GM12878 (cell line): Measurements from ENCODE around the gene SRRM3. TPM values are rescaled to one million over a fixed set of nuclear protein-coding genes. Genes with fewer than 3 reads are reported as not detected.

Source experiments
- ATAC-seq: fragments of 200-7000 bp; cut with Tn5 transposase; 3 replicates; pipeline ENCODE4 v1.9.1; 2020; ENCODE audit warnings: mild to moderate bottlenecking, moderate library complexity
- BruUV-seq: library from RNA; stranded (reverse); fragments of 400-500 nt; replicated peaks from 2 replicates; lab custom pipeline; 2021; lab: Mats Ljungman, UMichigan
- CTCF ChIA-PET: fragments of 300-600 bp; sonication (Branson Sonifier 250); formaldehyde crosslinking; extraction: SDS; loops from one replicate; lab custom pipeline; 2021; ENCODE audit warnings: inconsistent platforms; lab: Yijun Ruan, JAX
- POLR2A ChIA-PET: fragments of 350-600 bp; formaldehyde crosslinking; extraction: SDS; loops from one replicate; lab custom pipeline; 2021; ENCODE audit warnings: inconsistent platforms; lab: Charles Lee
- RAD21 ChIA-PET: fragments of 300-600 bp; sonication (Branson Sonifier 250); formaldehyde crosslinking; loops from one replicate; lab custom pipeline; 2023; ENCODE audit warnings: antibody characterized with exemption; ENCODE audit not compliant: unreplicated experiment; lab: Charles Lee
- SMC1A ChIA-PET: fragments of 300-600 bp; sonication (Branson Sonifier 250); formaldehyde crosslinking; loops from one replicate; lab custom pipeline; 2023; ENCODE audit not compliant: unreplicated experiment, uncharacterized antibody; lab: Charles Lee
- DNase-seq: peaks from one replicate; pipeline ENCODE4 v3.0.0-alpha.2; 2011; ENCODE audit warnings: low read depth, low spot score
- FAIRE-seq: peaks from 3 replicates; lab custom pipeline; 2011; peaks lifted over from hg19 to GRCh38; lab: Jason Lieb, UNC
- H2AFZ ChIP-seq: 2 replicates; pipeline ENCODE4 v1.6.0; 2011; ENCODE audit warnings: low read depth, low read length, control low read depth; ENCODE audit not compliant: control insufficient read depth
- H3K27ac ChIP-seq: 2 replicates; pipeline ENCODE4 v1.5.1; 2011; ENCODE audit warnings: control low read depth; ENCODE audit not compliant: control insufficient read depth, insufficient read depth
- H3K27me3 ChIP-seq, 2 experiments: replicated peaks in 1 of 2; 2 replicates each; pipeline versions ENCODE4 v1.6.0 to v1.6.1; 2011; ENCODE audit warnings: low read length in 1 of 2; ENCODE audit not compliant: control insufficient read depth in 2 of 2, insufficient read depth in 2 of 2
- H3K36me3 ChIP-seq, 2 experiments: 2 replicates each; pipeline ENCODE4 v1.5.1; 2011; ENCODE audit warnings: low read length in 1 of 2; ENCODE audit not compliant: control insufficient read depth in 2 of 2, insufficient read depth in 2 of 2
- H3K4me1 ChIP-seq: 2 replicates; pipeline ENCODE4 v1.6.1; 2011; ENCODE audit warnings: mild to moderate bottlenecking, low read length, moderate library complexity, mixed read lengths; ENCODE audit not compliant: control insufficient read depth, insufficient read depth
- H3K4me2 ChIP-seq: 2 replicates; pipeline ENCODE4 v1.6.0; 2011; ENCODE audit warnings: control low read depth; ENCODE audit not compliant: control insufficient read depth, insufficient read depth
- H3K4me3 ChIP-seq: fragments of 200-600 bp; sonication (generic); 2 replicates; pipeline ENCODE4 v1.5.1; 2016
- H3K79me2 ChIP-seq: 2 replicates; pipeline ENCODE4 v1.6.0; 2011; ENCODE audit warnings: low read length; ENCODE audit not compliant: control insufficient read depth, insufficient read depth
- H3K9ac ChIP-seq: 2 replicates; pipeline ENCODE4 v1.8.0; 2011; ENCODE audit warnings: low read length, control low read depth, mixed read lengths; ENCODE audit not compliant: control insufficient read depth, insufficient read depth
- H3K9me3 ChIP-seq: replicated peaks from 3 replicates; pipeline ENCODE4 v1.5.1; 2011; ENCODE audit warnings: mild to moderate bottlenecking, low read length; ENCODE audit not compliant: control insufficient read depth, insufficient read depth
- H4K20me1 ChIP-seq: 2 replicates; pipeline ENCODE4 v1.6.0; 2011; ENCODE audit not compliant: control insufficient read depth, insufficient read depth
- CBX5 ChIP-seq: sonication (generic); IDR thresholded peaks from 2 replicates; pipeline ENCODE4 v1.6.1; 2016; ENCODE audit warnings: low read depth, moderate library complexity, mild to moderate bottlenecking, inconsistent platforms
- FOXK2 ChIP-seq: fragments of 450-650 bp; IDR thresholded peaks from 2 replicates; pipeline ENCODE4 v1.6.1; 2017; ENCODE audit warnings: mild to moderate bottlenecking, moderate library complexity
- FOXM1 ChIP-seq: IDR thresholded peaks from 2 replicates; pipeline ENCODE4 v1.6.1; 2012; ENCODE audit warnings: low read depth, mild to moderate bottlenecking, inconsistent platforms, low read length, moderate library complexity
- HDAC2 ChIP-seq: fragments of 200-600 bp; sonication (generic); IDR thresholded peaks from 2 replicates; pipeline ENCODE4 v1.6.1; 2017
- NKRF ChIP-seq: fragments of 450-650 bp; conservative IDR thresholded peaks from 2 replicates; pipeline ENCODE4 v1.6.1; 2017; ENCODE audit warnings: mild to moderate bottlenecking, moderate library complexity
- NRF1 ChIP-seq: conservative IDR thresholded peaks from 2 replicates; pipeline ENCODE4 v1.6.1; 2011; ENCODE audit warnings: mild to moderate bottlenecking, low read depth, low read length, improper control_type of control experiment
- PKNOX1 ChIP-seq: fragments of 450-650 bp; IDR thresholded peaks from 2 replicates; pipeline ENCODE4 v1.6.1; 2016; ENCODE audit warnings: mild to moderate bottlenecking
- RAD51 ChIP-seq: fragments of 450-650 bp; IDR thresholded peaks from 2 replicates; pipeline ENCODE4 v1.6.1; 2016; ENCODE audit warnings: moderate library complexity, mild to moderate bottlenecking, inconsistent platforms
- RFX5 ChIP-seq: IDR thresholded peaks from 2 replicates; pipeline ENCODE4 v1.6.1; 2011; ENCODE audit warnings: low read depth, low read length, improper control_type of control experiment
- SMAD1 ChIP-seq: fragments of 450-650 bp; IDR thresholded peaks from 2 replicates; pipeline ENCODE4 v1.6.1; 2018; ENCODE audit warnings: mild to moderate bottlenecking, low read depth; ENCODE audit not compliant: partially characterized antibody
- SMAD5 ChIP-seq: IDR thresholded peaks from 2 replicates; pipeline ENCODE4 v1.6.1; 2016; ENCODE audit warnings: antibody characterized with exemption, low read depth
- ZNF207 ChIP-seq: fragments of 450-650 bp; IDR thresholded peaks from 2 replicates; pipeline ENCODE4 v1.6.1; 2014; ENCODE audit warnings: antibody characterized with exemption, mild to moderate bottlenecking, borderline replicate concordance
- WGBS: methylation state at CpG from one replicate; pipeline ENCODE4 v1.1.6; 2016; ENCODE audit warnings: low lambda C conversion rate; ENCODE audit not compliant: insufficient replicate concordance, insufficient coverage; ENCODE audit errors: missing lambda C conversion rate; 5-methylcytosine and 5-hydroxymethylcytosine counted together
- in situ Hi-C: fragments of 300-500 bp; cut with MboI; formaldehyde crosslinking; loops from 9 replicates; pipeline ENCODE4 v1.14.3; 2018; ENCODE audit warnings: mixed read lengths
- intact Hi-C: fragments of 100-400 bp; cut with micrococcal nuclease; formaldehyde crosslinking; loops from one replicate; pipeline ENCODE4 v1.14.2; 2022; ENCODE audit not compliant: unreplicated experiment
- polyA plus RNA-seq, 11 experiments: library from polyadenylated mRNA; depleted of rRNA in 4 of 11; unstranded in 6 of 11; stranded (reverse) in 5 of 11; fragments of >200 nt; fragmentation: Nextera tagmentation in 4 of 11; fragmentation: Illumina TruSeq in 1 of 11; extraction: Ambion mirVana in 4 of 11; extraction: Trizol in 1 of 11; gene quantifications; 1 replicate in 1 of 11; 2 replicates in 10 of 11; pipeline versions ENCODE4 v1.2.1 to v1.2.3, GENCODE V29; 2011 to 2016; ENCODE audit warnings: inconsistent platforms in 2 of 11, missing spikeins in 2 of 11, low read depth in 1 of 11
- total RNA-seq, 4 experiments: library from RNA; depleted of rRNA in 3 of 4; stranded (reverse); fragments of >200 nt in 3 of 4; fragmentation: Illumina TruSeq in 1 of 4; extraction: Trizol in 1 of 4; gene quantifications; 2 replicates each; pipeline versions ENCODE4 v1.2.1 to v1.2.3, GENCODE V29; 2013 to 2021
- TF ChIP-seq, protein P1 (sequence below): IDR thresholded peaks from 2 replicates; pipeline ENCODE4 v1.6.1; 2011; ENCODE audit warnings: mild to moderate bottlenecking, low read depth, low read length, moderate library complexity; ENCODE audit not compliant: insufficient replicate concordance
- TF ChIP-seq, protein P2 (sequence below): IDR thresholded peaks from 2 replicates; pipeline ENCODE4 v1.6.1; 2011; ENCODE audit warnings: low read depth, mild to moderate bottlenecking, low read length, moderate library complexity, borderline replicate concordance; ENCODE audit errors: extremely low read depth
- TF ChIP-seq, protein P3 (sequence below): fragments of 450-650 bp; IDR thresholded peaks from 2 replicates; pipeline ENCODE4 v1.6.1; 2014; ENCODE audit warnings: mild to moderate bottlenecking

The SRRM3 gene
- total and polyA plus RNA-seq, 10 of the 15 experiments (the other 5 are each of a cell fraction or from before 2014, with no cell fraction given), result 0.03 to 0.15 (median 0.05) TPM; not detected in 6

DNA sequence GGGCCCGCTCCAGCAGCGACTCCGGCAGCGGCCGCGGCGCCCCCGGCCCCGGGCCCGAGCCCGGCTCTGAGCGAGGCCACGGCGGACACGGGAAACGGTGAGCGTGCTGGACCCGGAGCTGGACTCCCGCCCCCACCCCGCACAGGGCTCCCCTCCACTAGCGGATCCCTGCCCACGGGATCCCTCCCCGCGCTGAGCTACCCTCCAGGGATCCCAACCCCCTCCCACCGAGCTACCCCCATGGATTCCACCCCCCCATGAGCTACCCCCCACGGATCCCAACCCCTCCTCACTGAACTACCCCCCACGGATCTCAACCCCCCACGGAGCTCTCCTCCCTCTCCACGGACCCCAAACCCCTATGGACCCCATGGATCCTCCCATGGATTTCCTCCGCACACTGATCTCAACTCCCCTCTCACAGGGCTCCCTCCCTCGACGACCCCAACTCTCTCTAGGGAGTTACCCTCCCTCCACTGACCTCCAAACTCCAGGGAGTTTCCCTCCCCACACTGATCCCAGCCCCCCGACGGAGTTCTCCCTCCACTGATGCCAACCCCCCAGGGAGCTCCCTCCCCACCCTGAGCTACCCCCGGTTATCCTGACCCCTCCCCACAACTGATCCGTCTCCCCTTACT lies 80.1 kb downstream of the SRRM3 start:
- no peak overlapping the region for H3K4me3 ChIP-seq
- H2AFZ ChIP-seq, result no peak overlapping the region
- H4K20me1 ChIP-seq, result no peaks in the 10 kb centered on the region
- in situ Hi-C loops, result no loop called here
- H3K79me2 ChIP-seq, result no peaks in the 10 kb centered on the region
- no peak for ATAC-seq
- H3K36me3 ChIP-seq, result no peaks in the 10 kb centered on the region
- no peak for DNase-seq
- no TSS peak for BruUV-seq
- no peak overlapping the region for H3K9ac ChIP-seq
- ChIA-PET POLR2A (interaction anchor here (0.6 kb wide), 1 partner anchor 17 kb away, joined by 3 read pairs; no protein-coding TSS in a partner anchor), CTCF (interaction anchor here (0.8 to 0.9 kb wide), 2 partner anchors 9 to 12 kb away, joined by 3 to 5 read pairs; no protein-coding TSS in a partner anchor), SMC1A (no interaction called here), RAD21 (no interaction called here)
- no peaks in the 10 kb centered on the region for H3K9me3 ChIP-seq
- no peak for FAIRE-seq
- H3K4me2 ChIP-seq, result 0 out of 2 replicates have a peak overlapping the region, but pooled peaks have one; percentile 17
- H3K27me3 ChIP-seq, result peaks cover 4 to 7% of the 10 kb centered on the region in 2 experiments; a peak in 3 of 4 replicates
- TF ChIP-seq PKNOX1 (no peak), HDAC2 (no peak), FOXK2 (no peak), SMAD1 (no peak), ZNF207 (no peak), NKRF (no peak), RAD51 (no peak), CBX5 (no peak), SMAD5 (no peak), RFX5 (no peak), FOXM1 (no peak), NRF1 (no peak)
- TF ChIP-seq, protein P1, sequence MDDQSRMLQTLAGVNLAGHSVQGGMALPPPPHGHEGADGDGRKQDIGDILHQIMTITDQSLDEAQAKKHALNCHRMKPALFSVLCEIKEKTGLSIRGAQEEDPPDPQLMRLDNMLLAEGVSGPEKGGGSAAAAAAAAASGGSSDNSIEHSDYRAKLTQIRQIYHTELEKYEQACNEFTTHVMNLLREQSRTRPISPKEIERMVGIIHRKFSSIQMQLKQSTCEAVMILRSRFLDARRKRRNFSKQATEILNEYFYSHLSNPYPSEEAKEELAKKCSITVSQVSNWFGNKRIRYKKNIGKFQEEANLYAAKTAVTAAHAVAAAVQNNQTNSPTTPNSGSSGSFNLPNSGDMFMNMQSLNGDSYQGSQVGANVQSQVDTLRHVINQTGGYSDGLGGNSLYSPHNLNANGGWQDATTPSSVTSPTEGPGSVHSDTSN, result no peak
- TF ChIP-seq, protein P2, sequence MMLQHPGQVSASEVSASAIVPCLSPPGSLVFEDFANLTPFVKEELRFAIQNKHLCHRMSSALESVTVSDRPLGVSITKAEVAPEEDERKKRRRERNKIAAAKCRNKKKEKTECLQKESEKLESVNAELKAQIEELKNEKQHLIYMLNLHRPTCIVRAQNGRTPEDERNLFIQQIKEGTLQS, result no peak
- TF ChIP-seq, protein P3, sequence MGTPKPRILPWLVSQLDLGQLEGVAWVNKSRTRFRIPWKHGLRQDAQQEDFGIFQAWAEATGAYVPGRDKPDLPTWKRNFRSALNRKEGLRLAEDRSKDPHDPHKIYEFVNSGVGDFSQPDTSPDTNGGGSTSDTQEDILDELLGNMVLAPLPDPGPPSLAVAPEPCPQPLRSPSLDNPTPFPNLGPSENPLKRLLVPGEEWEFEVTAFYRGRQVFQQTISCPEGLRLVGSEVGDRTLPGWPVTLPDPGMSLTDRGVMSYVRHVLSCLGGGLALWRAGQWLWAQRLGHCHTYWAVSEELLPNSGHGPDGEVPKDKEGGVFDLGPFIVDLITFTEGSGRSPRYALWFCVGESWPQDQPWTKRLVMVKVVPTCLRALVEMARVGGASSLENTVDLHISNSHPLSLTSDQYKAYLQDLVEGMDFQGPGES, result no peak
- intact Hi-C loops, result no loop called here
- no peak overlapping the region for H3K27ac ChIP-seq
- H3K4me1 ChIP-seq, result no peaks in the 10 kb centered on the region
- under 1% methylated on average over 18 of the region's 36 CpGs for WGBS
